ENCODE results near the gene LETM1.

- TF ChIP-seq, protein P1, sequence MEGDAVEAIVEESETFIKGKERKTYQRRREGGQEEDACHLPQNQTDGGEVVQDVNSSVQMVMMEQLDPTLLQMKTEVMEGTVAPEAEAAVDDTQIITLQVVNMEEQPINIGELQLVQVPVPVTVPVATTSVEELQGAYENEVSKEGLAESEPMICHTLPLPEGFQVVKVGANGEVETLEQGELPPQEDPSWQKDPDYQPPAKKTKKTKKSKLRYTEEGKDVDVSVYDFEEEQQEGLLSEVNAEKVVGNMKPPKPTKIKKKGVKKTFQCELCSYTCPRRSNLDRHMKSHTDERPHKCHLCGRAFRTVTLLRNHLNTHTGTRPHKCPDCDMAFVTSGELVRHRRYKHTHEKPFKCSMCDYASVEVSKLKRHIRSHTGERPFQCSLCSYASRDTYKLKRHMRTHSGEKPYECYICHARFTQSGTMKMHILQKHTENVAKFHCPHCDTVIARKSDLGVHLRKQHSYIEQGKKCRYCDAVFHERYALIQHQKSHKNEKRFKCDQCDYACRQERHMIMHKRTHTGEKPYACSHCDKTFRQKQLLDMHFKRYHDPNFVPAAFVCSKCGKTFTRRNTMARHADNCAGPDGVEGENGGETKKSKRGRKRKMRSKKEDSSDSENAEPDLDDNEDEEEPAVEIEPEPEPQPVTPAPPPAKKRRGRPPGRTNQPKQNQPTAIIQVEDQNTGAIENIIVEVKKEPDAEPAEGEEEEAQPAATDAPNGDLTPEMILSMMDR (IDR thresholded peaks at IDR 0.05; ENCODE audit: low read depth, low read length, missing input control) = no peak
- TF ChIP-seq, protein P2, sequence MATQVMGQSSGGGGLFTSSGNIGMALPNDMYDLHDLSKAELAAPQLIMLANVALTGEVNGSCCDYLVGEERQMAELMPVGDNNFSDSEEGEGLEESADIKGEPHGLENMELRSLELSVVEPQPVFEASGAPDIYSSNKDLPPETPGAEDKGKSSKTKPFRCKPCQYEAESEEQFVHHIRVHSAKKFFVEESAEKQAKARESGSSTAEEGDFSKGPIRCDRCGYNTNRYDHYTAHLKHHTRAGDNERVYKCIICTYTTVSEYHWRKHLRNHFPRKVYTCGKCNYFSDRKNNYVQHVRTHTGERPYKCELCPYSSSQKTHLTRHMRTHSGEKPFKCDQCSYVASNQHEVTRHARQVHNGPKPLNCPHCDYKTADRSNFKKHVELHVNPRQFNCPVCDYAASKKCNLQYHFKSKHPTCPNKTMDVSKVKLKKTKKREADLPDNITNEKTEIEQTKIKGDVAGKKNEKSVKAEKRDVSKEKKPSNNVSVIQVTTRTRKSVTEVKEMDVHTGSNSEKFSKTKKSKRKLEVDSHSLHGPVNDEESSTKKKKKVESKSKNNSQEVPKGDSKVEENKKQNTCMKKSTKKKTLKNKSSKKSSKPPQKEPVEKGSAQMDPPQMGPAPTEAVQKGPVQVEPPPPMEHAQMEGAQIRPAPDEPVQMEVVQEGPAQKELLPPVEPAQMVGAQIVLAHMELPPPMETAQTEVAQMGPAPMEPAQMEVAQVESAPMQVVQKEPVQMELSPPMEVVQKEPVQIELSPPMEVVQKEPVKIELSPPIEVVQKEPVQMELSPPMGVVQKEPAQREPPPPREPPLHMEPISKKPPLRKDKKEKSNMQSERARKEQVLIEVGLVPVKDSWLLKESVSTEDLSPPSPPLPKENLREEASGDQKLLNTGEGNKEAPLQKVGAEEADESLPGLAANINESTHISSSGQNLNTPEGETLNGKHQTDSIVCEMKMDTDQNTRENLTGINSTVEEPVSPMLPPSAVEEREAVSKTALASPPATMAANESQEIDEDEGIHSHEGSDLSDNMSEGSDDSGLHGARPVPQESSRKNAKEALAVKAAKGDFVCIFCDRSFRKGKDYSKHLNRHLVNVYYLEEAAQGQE (IDR thresholded peaks at IDR 0.05) = no peak
- TF ChIP-seq MAX (IDR thresholded peaks at IDR 0.05) = no peak
- TF ChIP-seq EGR1 (IDR thresholded peaks at IDR 0.05; ENCODE audit: low read depth in 2 of 2) = no peak
- TF ChIP-seq HNF4G (IDR thresholded peaks at IDR 0.05) = no peak
Measured at GRCh38 chr4:1775731-1776500, 80.0 kb downstream of the LETM1 start.

All from liver (tissue), 3 donors.